Lower leg skin (tissue), 3 donors: ENCODE data around the gene RAPGEF2.

Experiments
- CTCF ChIP-seq, 3 donors: fragments of 450-650 bp; IDR thresholded peaks; one replicate each; pipeline ENCODE4 v1.5.1; 2016; ENCODE audit warnings: antibody characterized with exemption in 3 of 3, mild to moderate bottlenecking in 3 of 3, moderate library complexity in 2 of 3
- POLR2A ChIP-seq, 2 donors: fragments of 450-650 bp; IDR thresholded peaks; one replicate each; pipeline ENCODE4 v1.6.1; 2016 to 2017; ENCODE audit warnings: antibody characterized with exemption in 2 of 2, mild to moderate bottlenecking in 1 of 2, moderate library complexity in 1 of 2

- no peak for TF ChIP-seq CTCF (IDR thresholded peaks at IDR 0.05)
- TF ChIP-seq POLR2A (IDR thresholded peaks at IDR 0.05), result no peak
Observed at GRCh38 chr4:159143687-159144086, 40.8 kb downstream of the RAPGEF2 start.
